Measurements from ENCODE around the gene KLF9.

KLF9 gene

GRCh38 chr9:70413799-70414775 lies at the start of gene KLF9:
Gene KLF9, minus strand, starts transcription at chr9:70414657. Its CDS starts 1,294 bp downstream, at chr9:70413363.
- Histone ChIP-seq H3K4me1 (ENCODE audit: control insufficient read depth in 1 of 2, insufficient read depth in 2 of 2, low read length in 2 of 2) (peaks cover 9 to 18% of the 10 kb centered on the region in 2 donors), H3K9me3 (ENCODE audit: control insufficient read depth in 1 of 2, low read length in 2 of 2) (no peaks in the 10 kb centered on the region), H3K4me3 (ENCODE audit: low read depth in 1 of 2, low read length in 2 of 2) (peak within 1 kb of the TSS; percentile 59 to 77), H3K36me3 (ENCODE audit: control insufficient read depth in 1 of 2, insufficient read depth in 2 of 2, low read length in 2 of 2) (peaks cover 0 to 41% of the 10 kb centered on the region in 2 donors), H3K27me3 (ENCODE audit: low read depth, low read length) (no peaks in the 10 kb centered on the region), H3K27ac (ENCODE audit: low read length) (peak within 1 kb of the TSS; percentile 97)

GRCh38 chr9:70463877-70464276 lies 49.4 kb upstream of the KLF9 start:
- Histone ChIP-seq H3K27ac (ENCODE audit: low read length) (no peak overlapping the region), H3K4me1 (ENCODE audit: control insufficient read depth in 1 of 2, insufficient read depth in 2 of 2, low read length in 2 of 2) (no peaks in the 10 kb centered on the region), H3K36me3 (ENCODE audit: control insufficient read depth in 1 of 2, insufficient read depth in 2 of 2, low read length in 2 of 2) (no peaks in the 10 kb centered on the region), H3K27me3 (ENCODE audit: low read depth, low read length) (no peaks in the 10 kb centered on the region), H3K4me3 (ENCODE audit: low read depth in 1 of 2, low read length in 2 of 2) (no peak overlapping the region), H3K9me3 (ENCODE audit: control insufficient read depth in 1 of 2, low read length in 2 of 2) (no peaks in the 10 kb centered on the region)

GRCh38 chr9:70462300-70462699 lies 47.8 kb upstream of the KLF9 start:
- H3K36me3 ChIP-seq (ENCODE audit: control insufficient read depth in 1 of 2, insufficient read depth in 2 of 2, low read length in 2 of 2): no peaks in the 10 kb centered on the region
- no peaks in the 10 kb centered on the region for H3K9me3 ChIP-seq (ENCODE audit: control insufficient read depth in 1 of 2, low read length in 2 of 2)
- H3K27ac ChIP-seq (ENCODE audit: low read length): no peak overlapping the region
- H3K4me1 ChIP-seq (ENCODE audit: control insufficient read depth in 1 of 2, insufficient read depth in 2 of 2, low read length in 2 of 2): no peaks in the 10 kb centered on the region
- H3K27me3 ChIP-seq (ENCODE audit: low read depth, low read length): no peaks in the 10 kb centered on the region
- no peak overlapping the region for H3K4me3 ChIP-seq (ENCODE audit: low read depth in 1 of 2, low read length in 2 of 2)

GRCh38 chr9:70457235-70457634 lies 42.8 kb upstream of the KLF9 start:
- H3K27me3 ChIP-seq (ENCODE audit: low read depth, low read length): no peaks in the 10 kb centered on the region
- H3K9me3 ChIP-seq (ENCODE audit: control insufficient read depth in 1 of 2, low read length in 2 of 2): no peaks in the 10 kb centered on the region
- no peak overlapping the region for H3K27ac ChIP-seq (ENCODE audit: low read length)
- H3K36me3 ChIP-seq (ENCODE audit: control insufficient read depth in 1 of 2, insufficient read depth in 2 of 2, low read length in 2 of 2): no peaks in the 10 kb centered on the region
- H3K4me1 ChIP-seq (ENCODE audit: control insufficient read depth in 1 of 2, insufficient read depth in 2 of 2, low read length in 2 of 2): peaks cover 6 to 8% of the 10 kb centered on the region in 2 donors
- no peak overlapping the region for H3K4me3 ChIP-seq (ENCODE audit: low read depth in 1 of 2, low read length in 2 of 2)

GRCh38 chr9:70455993-70456704 lies 41.7 kb upstream of the KLF9 start:
- Histone ChIP-seq H3K27me3 (ENCODE audit: low read depth, low read length) (no peaks in the 10 kb centered on the region), H3K4me1 (ENCODE audit: control insufficient read depth in 1 of 2, insufficient read depth in 2 of 2, low read length in 2 of 2) (peaks cover 6 to 8% of the 10 kb centered on the region in 2 donors), H3K4me3 (ENCODE audit: low read depth in 1 of 2, low read length in 2 of 2) (no peak overlapping the region), H3K27ac (ENCODE audit: low read length) (no peak overlapping the region), H3K36me3 (ENCODE audit: control insufficient read depth in 1 of 2, insufficient read depth in 2 of 2, low read length in 2 of 2) (no peaks in the 10 kb centered on the region), H3K9me3 (ENCODE audit: control insufficient read depth in 1 of 2, low read length in 2 of 2) (no peaks in the 10 kb centered on the region)

GRCh38 chr9:70452365-70452764 lies 37.9 kb upstream of the KLF9 start:
- Histone ChIP-seq H3K27ac (ENCODE audit: low read length) (no peak overlapping the region), H3K36me3 (ENCODE audit: control insufficient read depth in 1 of 2, insufficient read depth in 2 of 2, low read length in 2 of 2) (no peaks in the 10 kb centered on the region), H3K9me3 (ENCODE audit: control insufficient read depth in 1 of 2, low read length in 2 of 2) (no peaks in the 10 kb centered on the region), H3K4me3 (ENCODE audit: low read depth in 1 of 2, low read length in 2 of 2) (no peak overlapping the region), H3K27me3 (ENCODE audit: low read depth, low read length) (no peaks in the 10 kb centered on the region), H3K4me1 (ENCODE audit: control insufficient read depth in 1 of 2, insufficient read depth in 2 of 2, low read length in 2 of 2) (peaks cover 6 to 8% of the 10 kb centered on the region in 2 donors)

- Histone ChIP-seq H3K4me1 (ENCODE audit: control insufficient read depth in 1 of 2, insufficient read depth in 2 of 2, low read length in 2 of 2) (peaks cover 6 to 8% of the 10 kb centered on the region in 2 donors), H3K27me3 (ENCODE audit: low read depth, low read length) (no peaks in the 10 kb centered on the region), H3K27ac (ENCODE audit: low read length) (no peak overlapping the region), H3K4me3 (ENCODE audit: low read depth in 1 of 2, low read length in 2 of 2) (no peak overlapping the region), H3K9me3 (ENCODE audit: control insufficient read depth in 1 of 2, low read length in 2 of 2) (no peaks in the 10 kb centered on the region), H3K36me3 (ENCODE audit: control insufficient read depth in 1 of 2, insufficient read depth in 2 of 2, low read length in 2 of 2) (no peaks in the 10 kb centered on the region)
These were observed 37.3 kb upstream of the KLF9 start for GRCh38 chr9:70451765-70452164.

- Histone ChIP-seq H3K9me3 (ENCODE audit: control insufficient read depth in 1 of 2, low read length in 2 of 2) (no peaks in the 10 kb centered on the region), H3K27me3 (ENCODE audit: low read depth, low read length) (no peaks in the 10 kb centered on the region), H3K27ac (ENCODE audit: low read length) (no peak overlapping the region), H3K36me3 (ENCODE audit: control insufficient read depth in 1 of 2, insufficient read depth in 2 of 2, low read length in 2 of 2) (no peaks in the 10 kb centered on the region), H3K4me3 (ENCODE audit: low read depth in 1 of 2, low read length in 2 of 2) (no peak overlapping the region), H3K4me1 (ENCODE audit: control insufficient read depth in 1 of 2, insufficient read depth in 2 of 2, low read length in 2 of 2) (peaks cover 0 to under 1% of the 10 kb centered on the region in 2 donors)
These were observed 36.3 kb upstream of the KLF9 start for GRCh38 chr9:70450738-70451137.

- Histone ChIP-seq H3K27ac (ENCODE audit: low read length) (no peak overlapping the region), H3K4me3 (ENCODE audit: low read depth in 1 of 2, low read length in 2 of 2) (no peak overlapping the region), H3K27me3 (ENCODE audit: low read depth, low read length) (no peaks in the 10 kb centered on the region), H3K9me3 (ENCODE audit: control insufficient read depth in 1 of 2, low read length in 2 of 2) (no peaks in the 10 kb centered on the region), H3K36me3 (ENCODE audit: control insufficient read depth in 1 of 2, insufficient read depth in 2 of 2, low read length in 2 of 2) (no peaks in the 10 kb centered on the region), H3K4me1 (ENCODE audit: control insufficient read depth in 1 of 2, insufficient read depth in 2 of 2, low read length in 2 of 2) (no peaks in the 10 kb centered on the region)
These were observed 35.0 kb upstream of the KLF9 start for GRCh38 chr9:70449461-70449860.

- Histone ChIP-seq H3K36me3 (ENCODE audit: control insufficient read depth in 1 of 2, insufficient read depth in 2 of 2, low read length in 2 of 2) (no peaks in the 10 kb centered on the region), H3K4me3 (ENCODE audit: low read depth in 1 of 2, low read length in 2 of 2) (no peak overlapping the region), H3K4me1 (ENCODE audit: control insufficient read depth in 1 of 2, insufficient read depth in 2 of 2, low read length in 2 of 2) (no peaks in the 10 kb centered on the region), H3K27me3 (ENCODE audit: low read depth, low read length) (no peaks in the 10 kb centered on the region), H3K27ac (ENCODE audit: low read length) (no peak overlapping the region), H3K9me3 (ENCODE audit: control insufficient read depth in 1 of 2, low read length in 2 of 2) (no peaks in the 10 kb centered on the region)
These were observed 34.5 kb upstream of the KLF9 start for GRCh38 chr9:70448919-70449318.

GRCh38 chr9:70444904-70445303 lies 30.4 kb upstream of the KLF9 start:
- Histone ChIP-seq H3K36me3 (ENCODE audit: control insufficient read depth in 1 of 2, insufficient read depth in 2 of 2, low read length in 2 of 2) (no peaks in the 10 kb centered on the region), H3K27me3 (ENCODE audit: low read depth, low read length) (no peaks in the 10 kb centered on the region), H3K9me3 (ENCODE audit: control insufficient read depth in 1 of 2, low read length in 2 of 2) (no peaks in the 10 kb centered on the region), H3K27ac (ENCODE audit: low read length) (no peak overlapping the region), H3K4me3 (ENCODE audit: low read depth in 1 of 2, low read length in 2 of 2) (no peak overlapping the region), H3K4me1 (ENCODE audit: control insufficient read depth in 1 of 2, insufficient read depth in 2 of 2, low read length in 2 of 2) (no peaks in the 10 kb centered on the region)

Data from muscle layer of duodenum (tissue), 2 donors.